Hematopoietic multipotent progenitor cell treated with erythropoietin and hydrocortisone succinate and interleukin-3 and kit ligand, for 8 days (in vitro differentiated cells): ENCODE measurements around the gene DMWD.

Experiments
- DNase-seq: peaks from one replicate; pipeline ENCODE4 v3.0.0-alpha.2; 2015

Gene DMWD, protein sequence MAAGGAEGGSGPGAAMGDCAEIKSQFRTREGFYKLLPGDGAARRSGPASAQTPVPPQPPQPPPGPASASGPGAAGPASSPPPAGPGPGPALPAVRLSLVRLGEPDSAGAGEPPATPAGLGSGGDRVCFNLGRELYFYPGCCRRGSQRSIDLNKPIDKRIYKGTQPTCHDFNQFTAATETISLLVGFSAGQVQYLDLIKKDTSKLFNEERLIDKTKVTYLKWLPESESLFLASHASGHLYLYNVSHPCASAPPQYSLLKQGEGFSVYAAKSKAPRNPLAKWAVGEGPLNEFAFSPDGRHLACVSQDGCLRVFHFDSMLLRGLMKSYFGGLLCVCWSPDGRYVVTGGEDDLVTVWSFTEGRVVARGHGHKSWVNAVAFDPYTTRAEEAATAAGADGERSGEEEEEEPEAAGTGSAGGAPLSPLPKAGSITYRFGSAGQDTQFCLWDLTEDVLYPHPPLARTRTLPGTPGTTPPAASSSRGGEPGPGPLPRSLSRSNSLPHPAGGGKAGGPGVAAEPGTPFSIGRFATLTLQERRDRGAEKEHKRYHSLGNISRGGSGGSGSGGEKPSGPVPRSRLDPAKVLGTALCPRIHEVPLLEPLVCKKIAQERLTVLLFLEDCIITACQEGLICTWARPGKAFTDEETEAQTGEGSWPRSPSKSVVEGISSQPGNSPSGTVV

DNA sequence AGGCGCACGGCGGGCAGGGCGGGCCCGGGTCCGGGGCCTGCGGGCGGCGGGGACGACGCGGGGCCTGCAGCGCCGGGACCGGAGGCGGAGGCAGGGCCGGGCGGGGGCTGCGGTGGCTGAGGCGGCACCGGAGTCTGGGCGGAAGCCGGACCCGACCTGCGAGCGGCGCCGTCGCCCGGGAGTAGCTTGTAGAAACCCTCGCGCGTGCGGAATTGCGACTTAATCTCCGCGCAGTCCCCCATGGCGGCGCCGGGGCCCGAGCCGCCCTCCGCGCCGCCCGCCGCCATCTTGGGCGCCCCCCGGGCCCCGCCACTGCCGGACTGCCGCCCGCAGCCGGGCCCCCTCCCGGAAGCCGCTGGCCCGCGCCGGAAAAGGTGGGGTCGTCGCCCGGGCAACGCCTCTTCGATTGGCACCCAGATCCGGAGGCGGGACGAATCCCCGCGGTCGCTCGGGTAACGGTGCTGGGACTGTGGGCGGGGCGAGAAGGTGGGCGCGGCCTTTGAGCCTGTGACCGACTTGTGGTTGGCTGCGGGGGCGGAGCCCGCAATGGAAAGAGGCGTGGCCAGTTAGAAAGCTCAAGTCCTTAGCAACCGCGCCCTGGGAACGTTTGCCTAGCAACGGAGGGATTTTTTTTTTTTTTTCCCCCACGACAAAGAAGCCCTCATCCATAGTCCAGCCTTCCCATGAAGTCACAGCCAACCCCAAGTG lies at the start of gene DMWD:
Gene DMWD, minus strand, starts transcription at position 376 of the 708 bp plus-strand sequence. Its CDS starts 89 bp downstream, at position 287.
- DNase-seq, result peak; percentile 98

DNA sequence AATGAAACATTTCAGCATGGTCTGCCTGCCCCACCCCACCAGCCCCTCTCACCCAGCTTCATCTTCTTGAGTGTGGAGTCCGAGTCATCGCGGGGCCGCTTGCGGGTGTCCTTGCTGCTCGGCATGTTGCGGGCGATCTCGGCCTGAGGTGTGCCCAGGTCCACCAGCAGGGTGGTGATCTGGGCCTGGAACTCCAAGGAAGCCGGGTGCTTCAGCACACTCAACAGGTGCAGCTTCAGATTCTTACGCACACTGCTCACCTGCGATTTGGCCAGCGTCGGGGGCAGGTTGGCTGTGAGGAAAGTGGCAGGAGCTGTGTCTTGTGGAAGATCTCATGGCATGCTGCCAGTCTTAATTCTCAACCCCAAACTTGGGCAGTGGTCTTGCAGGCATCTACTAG lies 49.6 kb upstream of the DMWD start:
- DNase-seq, result no peak

DNA sequence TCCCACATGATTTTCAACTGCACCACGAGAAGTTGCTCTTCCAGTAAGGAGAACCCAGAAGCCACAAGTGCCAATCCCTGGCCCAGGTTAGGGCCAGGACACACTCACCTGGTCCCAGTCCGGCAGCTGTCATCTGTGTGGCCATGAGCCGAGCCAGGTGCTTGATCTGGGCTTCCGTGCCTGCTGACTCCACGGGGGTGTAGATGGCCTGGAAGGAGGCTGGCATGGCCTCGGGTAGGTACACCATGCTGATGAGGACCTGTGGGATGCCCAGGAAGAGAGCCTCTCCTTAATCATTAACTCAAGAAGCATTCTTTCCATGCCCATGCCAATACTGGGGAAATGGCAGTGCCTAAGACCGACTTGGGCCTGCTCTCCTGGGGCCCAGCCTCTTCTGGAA lies 42.3 kb upstream of the DMWD start:
- no peak for DNase-seq

DNA sequence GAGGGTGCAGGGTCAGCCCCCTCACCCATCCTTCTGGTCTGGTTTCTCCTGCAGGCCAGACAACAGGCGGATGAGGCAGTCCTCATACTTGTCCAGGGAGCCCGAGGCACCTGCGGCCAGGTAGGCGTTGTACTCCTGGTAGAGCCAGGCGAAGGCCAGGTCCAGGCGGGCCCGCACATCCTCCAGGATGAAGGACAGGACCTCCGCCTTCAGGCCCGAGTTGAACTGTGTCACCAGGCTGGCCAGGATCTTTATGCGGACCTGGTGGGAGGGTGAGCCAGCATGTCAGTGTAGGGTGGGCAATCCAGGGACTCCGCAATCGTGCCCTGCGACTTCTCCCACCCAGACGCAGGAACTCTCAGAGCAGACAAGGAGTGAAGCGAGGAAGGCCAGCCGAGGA lies 36.3 kb upstream of the DMWD start:
- no peak for DNase-seq

DNA sequence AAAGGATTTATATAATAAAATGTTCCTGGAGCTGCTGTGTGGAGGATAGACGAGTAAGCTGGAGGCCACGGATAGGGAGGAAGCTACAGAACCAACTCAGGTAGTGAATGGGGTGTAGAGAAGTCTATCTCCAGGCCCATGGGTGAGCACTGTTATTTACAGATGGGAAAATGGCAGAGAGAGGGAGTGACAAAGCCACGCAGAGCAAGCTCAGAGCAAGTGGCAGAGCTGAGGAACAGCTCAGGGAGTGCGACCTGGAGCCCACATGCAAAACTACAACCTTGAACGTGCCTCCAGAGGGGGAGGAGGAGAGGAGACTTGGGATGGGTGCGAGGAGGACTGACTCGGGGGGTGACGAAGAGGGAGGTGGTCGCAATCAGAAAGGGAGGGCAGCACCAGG lies 35.9 kb upstream of the DMWD start:
- DNase-seq, result no peak

DNA sequence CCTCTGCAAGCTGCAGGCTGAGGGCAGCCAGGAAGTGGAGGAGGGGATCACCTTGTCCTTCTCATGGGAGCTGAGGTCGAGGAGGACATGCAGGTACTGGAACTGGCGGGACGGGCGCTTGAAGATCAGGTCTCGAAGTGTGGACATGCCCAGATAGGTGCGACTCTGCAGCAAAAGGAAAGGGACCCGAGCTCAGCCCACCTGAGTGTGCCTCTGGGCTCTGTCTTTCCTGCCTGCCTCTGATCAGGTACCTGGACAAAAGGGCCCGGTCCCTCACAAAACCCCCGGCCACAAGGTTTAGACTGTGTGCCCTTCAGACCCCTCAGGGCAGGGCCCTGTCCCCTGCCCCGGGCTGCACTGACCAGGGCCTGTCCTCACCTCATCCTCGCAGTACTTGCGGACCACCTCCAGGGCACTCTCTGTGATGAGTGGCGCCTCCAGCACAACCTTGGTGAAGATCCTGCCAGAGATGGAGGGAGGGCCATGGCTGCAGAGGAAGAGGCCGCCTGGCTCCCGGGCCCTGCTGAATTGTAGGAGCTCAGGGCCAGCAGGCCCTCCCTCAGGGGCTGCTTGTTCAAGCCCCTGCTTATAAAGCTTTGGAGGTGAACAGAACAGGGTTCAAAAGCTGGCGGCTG lies 34.9 kb upstream of the DMWD start:
- DNase-seq, result no peak

DNA sequence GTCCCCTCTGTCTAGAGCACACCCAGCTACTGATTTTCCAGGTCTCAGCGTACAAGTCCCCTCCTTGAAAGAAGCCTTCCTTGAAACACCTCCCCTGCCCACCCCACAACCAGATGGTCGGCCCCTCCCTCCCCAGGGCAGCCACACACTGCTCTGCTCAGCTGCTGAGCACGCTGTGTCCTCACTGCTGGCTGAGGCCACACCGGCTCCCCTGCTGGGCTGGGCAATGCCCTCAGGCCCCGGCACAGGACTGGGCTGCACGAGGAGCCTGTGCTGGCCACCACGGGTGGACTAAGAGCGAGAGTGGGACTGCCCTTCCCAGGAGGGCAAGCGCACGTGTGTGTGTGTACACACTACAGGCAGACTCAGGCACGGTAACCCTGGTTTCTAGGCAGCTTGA lies 34.3 kb upstream of the DMWD start:
- no peak for DNase-seq

DNA sequence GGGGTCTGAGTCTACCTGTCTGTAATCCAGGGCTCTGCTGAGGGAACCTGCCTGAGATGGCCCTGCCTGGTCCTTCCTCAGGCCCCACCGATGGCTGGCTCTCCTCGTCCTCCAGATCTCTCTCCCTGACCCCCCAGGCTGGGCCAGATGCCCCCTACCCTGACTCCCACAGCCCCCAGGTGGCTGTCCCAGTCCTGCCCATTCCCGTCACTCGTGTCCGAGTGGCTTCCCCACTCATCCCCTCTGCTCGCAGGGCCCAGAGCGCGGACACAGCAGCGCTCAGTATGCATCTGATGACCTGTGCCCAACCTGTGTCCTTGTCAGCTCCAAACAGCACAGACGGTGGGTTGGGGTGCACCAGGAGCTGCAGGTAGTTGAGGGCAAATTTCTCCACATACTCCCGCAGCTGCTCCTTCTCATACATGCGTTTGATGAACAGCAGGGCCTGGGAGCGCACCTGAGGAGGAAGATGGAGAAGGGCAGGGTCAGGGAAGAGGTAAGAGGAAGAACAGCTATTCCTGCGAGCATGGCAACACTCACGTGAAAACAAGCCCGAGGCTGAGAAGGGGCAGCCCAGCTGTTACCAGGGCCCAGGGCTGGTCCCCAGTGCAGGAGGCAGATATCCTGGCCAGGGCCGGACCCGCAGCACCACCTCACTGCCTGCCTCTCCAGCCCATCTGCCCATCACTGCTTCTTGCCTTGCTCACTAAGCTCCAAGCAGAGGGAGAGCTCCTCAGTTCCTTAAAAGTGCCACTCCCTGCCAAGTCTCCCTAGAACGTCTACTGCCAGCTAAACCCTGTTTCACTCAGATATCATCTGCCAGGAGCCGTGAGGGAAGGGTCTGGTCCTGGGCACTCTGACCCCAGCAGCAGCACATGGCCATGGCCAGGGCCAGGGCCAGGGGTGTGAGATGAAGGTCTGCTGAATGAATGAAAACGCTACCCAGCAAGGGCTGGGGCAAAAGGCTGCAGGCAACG lies 33.6 kb upstream of the DMWD start:
- DNase-seq, result no peak

DNA sequence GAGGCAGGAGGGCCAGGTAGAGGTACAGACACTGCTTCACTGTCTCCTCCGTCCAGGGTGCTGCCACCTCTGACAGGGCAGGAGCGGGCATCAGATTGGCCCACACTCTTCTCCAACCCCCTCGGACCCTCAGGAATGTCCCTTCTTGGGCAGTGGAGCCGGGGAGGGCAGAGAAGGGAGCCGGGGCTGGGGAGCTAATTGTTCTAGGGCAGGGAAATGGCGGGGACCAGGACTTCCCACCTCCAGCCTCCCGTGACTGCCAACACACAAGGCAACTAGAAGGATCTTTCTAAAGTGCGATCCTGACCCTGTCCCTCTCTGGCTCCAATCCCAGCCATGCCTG lies 32.6 kb upstream of the DMWD start:
- no peak for DNase-seq

DNA sequence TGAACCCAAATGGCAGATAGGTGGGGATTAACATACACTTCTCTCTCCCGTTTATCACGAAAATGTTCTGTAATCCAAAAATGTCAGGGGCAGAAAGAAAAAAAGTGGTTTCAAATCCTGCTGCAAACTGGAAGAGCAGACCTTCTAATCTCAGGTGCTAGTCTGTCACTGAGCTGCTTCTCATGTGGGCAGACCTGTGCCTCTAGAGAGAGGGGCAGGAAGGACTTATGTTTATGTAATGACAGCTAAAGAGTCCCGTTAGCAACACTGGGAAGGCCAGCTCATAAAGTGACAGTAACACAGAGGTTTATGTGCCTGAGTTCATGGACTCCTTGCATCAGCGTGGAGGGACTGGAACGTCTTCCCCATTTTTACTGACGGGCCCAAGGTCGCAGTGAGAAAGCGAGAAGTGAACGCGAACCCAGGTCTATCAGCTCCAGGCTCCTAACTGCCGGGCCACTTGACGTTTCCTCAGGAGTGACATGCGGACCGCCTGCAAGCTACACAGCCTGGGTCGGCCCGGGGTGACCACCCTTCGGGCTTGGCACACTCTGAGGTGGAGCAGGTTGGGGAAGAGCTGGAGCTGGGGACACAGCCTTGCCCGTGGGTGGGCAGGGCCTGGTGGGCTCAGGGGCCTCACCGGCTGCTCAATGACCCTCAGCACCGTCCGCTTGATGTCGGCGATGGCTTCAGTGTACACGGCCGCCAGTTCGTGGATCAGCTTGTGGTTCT lies 32.1 kb upstream of the DMWD start:
- DNase-seq, result no peak

DNA sequence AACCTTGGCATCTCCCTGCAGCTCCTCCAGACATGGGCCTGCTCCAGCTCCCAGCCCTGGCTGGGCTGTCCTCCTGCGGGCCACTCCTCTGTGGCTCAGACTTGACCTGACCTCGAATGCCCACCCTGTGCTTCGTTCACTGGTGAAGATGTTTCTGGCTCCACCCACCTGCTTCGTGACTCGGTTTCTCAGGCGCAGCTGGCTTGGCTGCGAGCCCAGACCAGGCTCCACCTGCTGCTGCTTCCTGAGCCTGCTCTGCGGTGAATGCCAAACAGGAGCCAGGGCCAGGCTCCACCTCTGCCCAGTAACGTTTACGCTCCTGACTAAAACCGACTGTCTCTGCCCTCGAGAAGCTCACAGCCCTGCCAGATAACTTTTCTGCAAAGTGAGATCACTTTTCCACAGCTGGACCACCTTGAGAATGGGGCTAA lies 31.4 kb upstream of the DMWD start:
- DNase-seq, result no peak

DNA sequence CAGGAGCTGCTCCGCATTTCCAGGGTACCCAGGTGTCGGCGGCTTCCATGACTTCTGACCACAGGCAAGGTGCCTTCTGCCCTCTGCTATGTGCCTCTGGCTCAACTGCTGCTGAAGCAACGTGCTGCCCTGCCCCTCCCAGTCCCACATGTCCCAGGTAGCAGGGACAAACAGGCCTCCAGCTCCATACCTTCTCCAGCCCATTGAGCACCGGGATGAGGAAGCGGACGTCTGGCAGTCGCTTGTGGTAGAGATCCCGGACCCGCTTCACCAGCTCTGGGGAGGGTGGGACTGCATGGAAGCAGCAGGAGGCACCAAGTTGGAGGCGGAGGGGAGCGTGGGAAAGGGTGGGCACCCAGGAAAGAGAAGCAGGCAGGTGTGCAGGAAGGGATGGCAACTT lies 30.5 kb upstream of the DMWD start:
- DNase-seq, result no peak

DNA sequence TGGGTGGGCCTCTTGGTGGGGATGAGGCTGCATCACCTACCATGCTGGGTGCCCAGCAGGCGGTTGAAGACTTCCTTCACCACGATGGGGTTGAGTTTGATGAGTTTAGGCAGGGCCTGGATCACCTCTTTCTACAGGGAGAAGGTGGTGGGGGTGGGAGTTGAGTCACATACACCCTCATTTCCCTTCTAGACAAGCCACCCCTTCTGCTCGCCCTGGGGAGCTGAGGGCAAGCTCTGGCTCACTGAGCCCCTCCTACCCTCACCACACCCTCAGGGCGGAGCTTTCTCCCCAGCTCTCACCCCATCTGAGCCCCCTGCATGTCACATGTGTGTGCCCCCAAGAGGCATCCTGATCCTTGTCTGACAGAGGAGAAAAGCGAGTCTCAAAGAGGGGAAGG lies 30.1 kb upstream of the DMWD start:
- no peak for DNase-seq

DNA sequence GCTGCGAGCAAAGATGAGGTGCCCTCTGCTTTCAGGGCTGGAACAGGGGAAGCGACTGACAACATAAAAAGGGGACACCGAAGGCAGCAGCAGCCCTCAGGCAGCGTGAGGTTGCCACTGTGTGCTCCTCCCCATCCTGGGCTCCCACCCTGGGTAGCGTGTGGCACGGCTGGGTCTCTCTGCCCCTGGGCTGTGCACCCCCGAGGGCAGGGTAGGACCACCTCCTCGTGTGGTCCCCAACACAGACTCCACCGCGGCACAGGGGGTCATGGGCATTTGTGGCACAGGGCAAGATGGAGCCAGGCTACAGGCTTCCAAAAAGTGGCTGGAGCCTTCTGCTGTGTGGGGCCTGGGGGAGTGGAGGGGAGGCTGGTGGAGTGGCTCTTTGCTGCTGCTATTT lies 28.9 kb upstream of the DMWD start:
- no peak for DNase-seq

DNA sequence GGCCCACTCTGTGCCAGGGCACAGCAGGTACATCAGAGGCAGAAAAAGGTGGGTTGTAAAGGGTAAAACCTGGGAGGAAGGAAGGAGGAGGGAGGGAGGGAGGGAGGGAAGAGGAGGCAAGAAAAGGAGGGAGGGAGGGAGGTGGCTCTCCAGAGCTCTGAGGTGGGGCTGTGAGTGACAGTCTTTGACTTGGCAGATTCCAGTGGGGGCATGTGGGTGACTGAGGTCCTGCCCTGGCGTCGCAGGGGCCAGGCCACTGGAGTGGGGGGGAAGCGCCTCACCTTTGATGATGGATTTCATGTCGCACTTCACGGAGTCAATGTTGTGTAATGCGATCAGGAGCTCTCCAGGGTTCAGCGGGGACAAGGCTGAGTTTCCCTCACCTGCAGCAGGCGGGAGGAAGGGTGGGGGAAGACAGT lies 28.5 kb upstream of the DMWD start:
- DNase-seq, result no peak

DNA sequence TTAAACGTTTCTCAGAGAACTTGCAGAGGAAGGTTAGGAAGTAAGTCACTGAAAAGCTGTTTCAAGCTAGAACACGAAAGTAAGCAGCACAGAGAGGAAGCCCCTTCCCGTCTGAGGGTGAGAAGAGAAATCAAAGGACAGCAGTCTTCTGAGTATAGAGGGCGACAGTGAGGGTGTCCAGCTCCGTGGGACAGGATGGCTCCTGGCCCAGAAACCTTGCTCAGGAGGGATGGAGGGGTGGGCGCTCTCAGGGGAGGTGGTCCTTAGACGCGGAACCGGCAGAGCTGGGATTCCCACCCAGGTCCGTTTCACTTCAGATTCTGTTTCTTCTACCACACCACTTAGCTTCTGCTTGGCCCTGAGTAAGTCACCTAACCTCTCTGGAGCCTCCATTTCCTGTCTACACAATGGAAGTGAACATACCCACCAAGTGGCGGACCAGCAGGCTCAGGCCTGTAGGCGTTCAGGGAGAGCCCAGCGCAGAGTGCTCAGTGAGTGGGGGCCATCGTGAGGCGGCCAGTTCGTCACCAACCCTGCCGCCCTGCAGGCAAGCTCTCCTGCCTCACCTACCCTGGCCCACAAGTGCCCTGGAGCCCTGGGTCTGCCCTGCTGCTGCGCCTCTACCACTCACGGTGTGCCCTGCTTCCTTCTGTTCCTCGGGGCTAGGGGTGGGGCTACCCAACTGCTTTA lies 27.9 kb upstream of the DMWD start:
- no peak for DNase-seq

DNA sequence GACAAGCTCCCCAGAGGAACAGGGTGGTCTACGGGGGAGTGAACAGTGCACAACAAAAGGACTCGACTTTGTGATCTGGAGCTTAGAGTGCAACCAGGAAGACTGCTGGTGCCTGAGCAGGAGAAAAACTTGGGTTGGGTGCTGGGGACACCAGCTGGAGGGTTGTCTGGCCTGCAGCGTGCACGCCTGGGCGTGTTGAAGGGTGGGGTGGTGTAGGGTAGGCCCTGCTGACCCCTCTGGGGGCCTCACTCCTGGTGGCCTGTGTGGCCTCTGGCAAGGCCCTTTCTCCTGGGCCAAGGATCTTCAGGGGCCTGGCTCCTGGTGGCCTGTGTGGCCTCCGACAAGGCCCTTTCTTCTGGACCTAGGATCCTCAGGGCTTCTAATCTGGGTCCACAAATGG lies 27.1 kb upstream of the DMWD start:
- no peak for DNase-seq

DNA sequence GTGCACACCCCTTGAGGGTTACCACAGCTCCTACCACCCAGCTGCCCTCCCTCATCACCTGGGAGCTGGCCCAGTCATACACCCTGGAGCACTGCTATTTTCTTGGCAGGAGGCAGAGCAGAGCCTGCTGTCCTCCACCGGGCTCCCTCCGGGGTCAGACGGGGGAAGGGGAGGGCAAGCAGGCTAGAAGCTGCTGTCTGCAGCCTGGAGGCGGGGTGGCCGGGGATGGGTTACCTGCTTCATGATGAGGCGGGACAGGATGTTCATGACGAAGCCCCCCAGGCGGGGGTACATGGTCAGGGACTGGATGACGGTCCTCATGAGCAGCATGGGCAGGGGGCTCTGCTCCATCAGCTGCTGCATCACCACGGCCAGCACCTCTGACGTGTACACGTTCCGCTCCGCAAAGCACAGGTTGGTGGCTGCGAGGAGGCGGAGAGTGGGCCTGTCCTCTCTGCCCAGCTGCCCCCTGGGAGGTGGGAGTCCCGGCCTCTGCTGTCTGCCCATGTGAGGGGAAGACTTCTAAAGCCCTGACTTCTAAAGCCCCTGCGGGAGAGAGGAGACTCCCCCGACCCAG lies 25.2 kb upstream of the DMWD start:
- DNase-seq, result no peak

DNA sequence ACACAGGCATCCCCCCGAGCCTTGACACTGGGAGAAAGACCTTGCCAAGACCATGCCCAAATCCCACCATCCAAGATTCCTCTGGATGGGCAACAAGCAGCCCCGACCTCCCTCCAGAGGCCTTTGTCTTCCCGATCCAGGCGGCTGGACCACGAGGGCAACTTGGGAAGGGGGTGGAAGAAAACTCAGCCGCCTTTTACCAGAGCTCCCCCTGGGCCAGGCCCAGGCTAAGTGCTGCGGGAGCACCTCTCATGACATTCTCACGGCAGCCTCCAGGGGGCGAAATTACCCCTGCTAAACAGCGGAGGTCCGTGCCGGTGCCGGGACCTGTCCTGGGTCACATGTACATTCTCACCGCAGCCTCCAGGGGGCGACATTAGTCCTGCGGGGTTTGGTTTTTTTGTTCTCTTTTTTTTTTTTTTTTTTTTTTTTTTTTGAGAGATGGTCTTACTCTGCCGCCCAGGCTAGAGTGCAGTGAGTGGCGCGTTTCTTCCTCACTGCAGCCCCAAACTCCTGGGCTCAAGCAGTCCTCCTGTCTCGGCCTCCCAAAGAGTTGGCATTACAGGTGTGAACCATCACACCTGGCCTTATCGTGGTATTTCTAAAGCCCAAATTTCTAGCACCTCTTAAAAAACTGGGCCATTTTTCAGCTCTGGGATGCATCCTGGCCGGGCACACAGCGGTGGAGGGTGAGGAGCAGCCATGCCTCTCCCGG lies 24.5 kb upstream of the DMWD start:
- DNase-seq, result peak; percentile 94
